ENCODE data around the gene KHDC4. TPM values are rescaled to one million over a fixed set of nuclear protein-coding genes. Genes with fewer than 3 reads are reported as not detected.
A peak's percentile ranks its signal among the peaks of the same experiment; 100 is the strongest.

The KHDC4 gene
- total and polyA plus RNA-seq, 2 of the 13 experiments (the other 11 are each of a cell fraction or from before 2014, with no cell fraction given): 33.5 to 92.0 TPM

DNA sequence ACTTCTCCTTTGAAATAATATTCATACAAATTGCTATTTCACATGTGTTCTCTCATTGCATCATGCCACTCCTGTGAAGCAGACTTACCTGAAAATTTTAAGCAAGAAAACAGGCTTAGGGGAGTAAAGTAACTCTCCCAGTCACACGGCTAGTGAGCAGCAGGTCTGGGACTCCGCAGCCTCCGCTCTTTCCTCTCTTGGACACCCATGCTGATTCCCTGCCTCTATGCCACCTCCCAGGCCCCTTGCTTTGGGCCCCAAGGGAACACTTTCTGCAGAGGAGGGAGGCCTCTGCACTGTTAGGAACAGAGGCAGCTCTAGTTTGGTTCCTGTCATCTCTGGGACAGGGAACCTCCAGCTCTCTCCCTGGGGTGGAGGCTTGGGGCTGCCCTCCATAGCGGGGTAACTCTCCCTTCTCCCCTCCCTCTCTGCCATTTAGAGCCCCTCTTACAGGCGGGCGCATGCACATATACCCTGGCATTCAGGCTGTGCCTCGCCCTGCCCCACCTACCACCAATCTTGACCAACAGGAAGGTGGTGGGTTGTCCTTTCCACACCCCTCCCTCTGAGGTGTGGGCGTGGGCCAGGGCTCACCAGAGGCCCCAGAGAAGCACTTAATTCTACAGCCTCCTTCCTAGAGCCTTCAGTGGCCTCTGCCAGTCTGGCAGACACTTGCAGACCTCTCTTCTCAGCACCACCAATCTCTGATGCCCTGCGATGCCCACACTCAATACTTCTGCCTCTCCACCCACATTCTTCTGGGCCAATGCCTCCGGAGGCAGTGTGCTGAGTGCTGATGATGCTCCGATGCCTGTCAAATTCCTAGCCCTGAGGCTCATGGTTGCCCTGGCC, 7.0 kb upstream of the KHDC4 start, which contains the start of gene RXFP4 (continued):
- no peak for TF ChIP-seq IRF9 (CRISPR knock-in tag; IDR thresholded peaks at IDR 0.05; ENCODE audit: borderline replicate concordance)
- TF ChIP-seq TBX2 (CRISPR knock-in tag; IDR thresholded peaks at IDR 0.05; ENCODE audit: borderline replicate concordance): 0 out of 2 replicates have a peak, but pooled peaks have one; percentile 7
- no peak for TF ChIP-seq KLF15 (CRISPR knock-in tag; IDR thresholded peaks at IDR 0.05; ENCODE audit: borderline replicate concordance)
- TF ChIP-seq NR2F6 (IDR thresholded peaks at IDR 0.05): no peak
- no peak for TF ChIP-seq NR2F6 (CRISPR knock-in tag; IDR thresholded peaks at IDR 0.05)
- TF ChIP-seq ZNF557 (CRISPR knock-in tag; IDR thresholded peaks at IDR 0.05): no peak
- TF ChIP-seq, protein P1, sequence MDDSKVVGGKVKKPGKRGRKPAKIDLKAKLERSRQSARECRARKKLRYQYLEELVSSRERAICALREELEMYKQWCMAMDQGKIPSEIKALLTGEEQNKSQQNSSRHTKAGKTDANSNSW (CRISPR knock-in tag; IDR thresholded peaks at IDR 0.05; ENCODE audit: borderline replicate concordance): no peak
- no peak for TF ChIP-seq ZNF329 (CRISPR knock-in tag; IDR thresholded peaks at IDR 0.05; ENCODE audit: low read depth)
- no peak for TF ChIP-seq ELF4 (CRISPR knock-in tag; IDR thresholded peaks at IDR 0.05; ENCODE audit: borderline replicate concordance)
- no peak for TF ChIP-seq FOSL1 (CRISPR knock-in tag; IDR thresholded peaks at IDR 0.05; ENCODE audit: borderline replicate concordance)
- TF ChIP-seq MED1 (CRISPR knock-in tag; IDR thresholded peaks at IDR 0.05): peak; percentile 30; the same call in 1 of the 2 replicates
- no peak for TF ChIP-seq MZF1 (CRISPR knock-in tag; IDR thresholded peaks at IDR 0.05; ENCODE audit: borderline replicate concordance)
- no peak for TF ChIP-seq ATF7 (IDR thresholded peaks at IDR 0.05)
- TF ChIP-seq ATF7 (CRISPR knock-in tag; IDR thresholded peaks at IDR 0.05): no peak
- no peak for TF ChIP-seq NFATC3 (CRISPR knock-in tag; IDR thresholded peaks at IDR 0.05)
- TF ChIP-seq NFE2 (CRISPR knock-in tag; IDR thresholded peaks at IDR 0.05): no peak; the same call in 1 of the 2 replicates
- TF ChIP-seq ZNF367 (CRISPR knock-in tag; IDR thresholded peaks at IDR 0.05; ENCODE audit: borderline replicate concordance): no peak
- TF ChIP-seq CCAR2 (optimal IDR thresholded peaks at IDR 0.05; ENCODE audit: low read depth, low read length): no peak
